GM21723 (cell line): ENCODE results near the gene RELL2.

Source experiments
- ATAC-seq: cut with Tn5 transposase; IDR thresholded peaks from one replicate; pipeline ENCODE4 v1.9.1; 2021; ENCODE audit warnings: mild to moderate bottlenecking, moderate library complexity; ENCODE audit not compliant: unreplicated experiment

RELL2 gene

GRCh38 chr5:141647242-141647641, 10.4 kb downstream of the RELL2 start:
- no peak for ATAC-seq

GRCh38 chr5:141647851-141648250, 11.1 kb downstream of the RELL2 start:
- ATAC-seq = no peak

- ATAC-seq = no peak
These were observed 12.4 kb downstream of the RELL2 start for GRCh38 chr5:141649056-141649688.

GRCh38 chr5:141649972-141650371, 13.2 kb downstream of the RELL2 start:
- ATAC-seq = no peak

GRCh38 chr5:141650851-141651727, 14.3 kb downstream of the RELL2 start, which contains the start of gene FCHSD1:
TSS of gene FCHSD1 (minus strand) at chr5:141651418. CDS start at chr5:141651368, 50 bp downstream.
- ATAC-seq = peak; percentile 95

- no peak for ATAC-seq
These were observed 14.9 kb downstream of the RELL2 start for GRCh38 chr5:141651728-141652105.

GRCh38 chr5:141654298-141654697, 17.5 kb downstream of the RELL2 start:
- ATAC-seq = no peak

GRCh38 chr5:141655020-141655419, 18.2 kb downstream of the RELL2 start:
- no peak for ATAC-seq

- no peak for ATAC-seq
These were observed 19.6 kb downstream of the RELL2 start for GRCh38 chr5:141656396-141656795.

GRCh38 chr5:141657404-141657803, 20.6 kb downstream of the RELL2 start:
- no peak for ATAC-seq

GRCh38 chr5:141657937-141658545, 21.2 kb downstream of the RELL2 start:
- peak; percentile 64 for ATAC-seq

GRCh38 chr5:141662028-141662427, 25.2 kb downstream of the RELL2 start:
- ATAC-seq = no peak

- no peak for ATAC-seq
These were observed 26.7 kb downstream of the RELL2 start for GRCh38 chr5:141663506-141663905.

GRCh38 chr5:141664733-141665461, 28.1 kb downstream of the RELL2 start:
- peak; percentile 91 for ATAC-seq

GRCh38 chr5:141665995-141666940, 29.5 kb downstream of the RELL2 start:
- no peak for ATAC-seq

GRCh38 chr5:141668601-141669265, 31.9 kb downstream of the RELL2 start:
- no peak for ATAC-seq

- no peak for ATAC-seq
These were observed 32.7 kb downstream of the RELL2 start for GRCh38 chr5:141669520-141669919.

GRCh38 chr5:141672071-141672840, 35.5 kb downstream of the RELL2 start:
- no peak for ATAC-seq
